Large intestine (tissue), 3 donors: ENCODE results near the gene ZAR1L. TPM values are rescaled to one million over a fixed set of nuclear protein-coding genes. Genes with fewer than 3 reads are reported as not detected.
A peak's percentile ranks its signal among the peaks of the same experiment; 100 is the strongest.

ENCODE experiments used
- DNase-seq, 2 donors: peaks; one replicate each; pipeline versions ENCODE4 v3.0.0 to v3.0.0-alpha.2; 2013
- H3K27ac ChIP-seq: one replicate; pipeline ENCODE4 v1.5.1; 2013; ENCODE audit warnings: low read length
- H3K27me3 ChIP-seq: 2 replicates; pipeline ENCODE4 v1.6.1; 2013; ENCODE audit warnings: low read length; ENCODE audit not compliant: control insufficient read depth, insufficient read depth
- H3K36me3 ChIP-seq: 2 replicates; pipeline ENCODE4 v1.6.1; 2013; ENCODE audit warnings: low read length; ENCODE audit not compliant: control insufficient read depth, insufficient read depth
- H3K4me1 ChIP-seq: one replicate; pipeline ENCODE4 v1.6.1; 2013; ENCODE audit warnings: low read length; ENCODE audit not compliant: control insufficient read depth, insufficient read depth
- H3K4me3 ChIP-seq: one replicate; pipeline ENCODE4 v1.5.1; 2013; ENCODE audit warnings: low read length
- H3K9me3 ChIP-seq: one replicate; pipeline ENCODE4 v1.6.1; 2013; ENCODE audit warnings: mild to moderate bottlenecking, low read depth, low read length, moderate library complexity; ENCODE audit not compliant: control insufficient read depth
- WGBS: methylation state at CpG from one replicate; pipeline ENCODE4 v1.1.5; 2013; ENCODE audit warnings: low lambda C conversion rate; ENCODE audit not compliant: insufficient coverage; 5-methylcytosine and 5-hydroxymethylcytosine counted together
- polyA plus RNA-seq: library from polyadenylated mRNA; unstranded; fragments of 120-200 nt; gene quantifications from one replicate; pipeline ENCODE4 v1.2.1, GENCODE V29; 2013

The ZAR1L gene
- polyA plus RNA-seq, 1 donor = not detected

DNA sequence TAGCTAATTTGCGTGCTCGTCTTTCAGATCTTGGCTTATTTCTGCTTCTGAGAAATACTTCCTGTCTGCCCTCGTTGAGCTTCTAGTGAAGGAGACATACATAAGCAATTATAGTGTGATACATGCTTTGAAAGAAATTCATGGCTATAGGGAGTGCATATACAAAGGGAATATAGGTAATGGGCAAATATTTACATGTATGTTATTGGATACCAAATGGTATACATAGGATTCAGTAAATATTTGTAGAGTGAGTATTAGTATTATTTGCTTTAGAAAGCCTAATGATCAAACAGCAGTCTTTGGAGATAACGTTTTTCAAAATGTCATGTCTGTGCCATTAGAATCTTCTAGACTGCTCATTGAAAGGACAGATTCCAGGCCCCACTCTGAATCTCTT, 5.4 kb upstream of the ZAR1L start:
- Histone ChIP-seq H3K36me3 (no peaks in the 10 kb centered on the region), H3K9me3 (no peaks in the 10 kb centered on the region), H3K27ac (no peak overlapping the region), H3K4me3 (no peak overlapping the region), H3K4me1 (no peaks in the 10 kb centered on the region), H3K27me3 (no peaks in the 10 kb centered on the region)
- DNase-seq = no peak
- WGBS = no CpG with 5 or more reads among the region's 4 CpGs

- H3K27ac ChIP-seq = no peak overlapping the region
These were observed 2.7 kb upstream of the ZAR1L start for GRCh38 chr13:32317716-32318465.

GRCh38 chr13:32316501-32316900, 1.3 kb upstream of the ZAR1L start:
- no peak for DNase-seq
- Histone ChIP-seq H3K27ac (no peak overlapping the region), H3K36me3 (no peaks in the 10 kb centered on the region), H3K4me3 (peak overlapping the region; percentile 74), H3K9me3 (no peaks in the 10 kb centered on the region), H3K4me1 (peaks cover 3% of the 10 kb centered on the region), H3K27me3 (no peaks in the 10 kb centered on the region)
- WGBS = 88% methylated on average over 2 of the region's 6 CpGs

More at GRCh38 chr13:32317716-32318465, 2.7 kb upstream of the ZAR1L start:
- Histone ChIP-seq H3K4me3 (no peak overlapping the region), H3K36me3 (no peaks in the 10 kb centered on the region), H3K9me3 (no peaks in the 10 kb centered on the region), H3K27me3 (no peaks in the 10 kb centered on the region), H3K4me1 (peaks cover 3% of the 10 kb centered on the region)
- 83% methylated on average over 1 of the region's 2 CpGs for WGBS
- DNase-seq = no peak

GRCh38 chr13:32316028-32316339, 821 bp upstream of the ZAR1L start:
- H3K9me3 ChIP-seq = no peaks in the 10 kb centered on the region
- no peaks in the 10 kb centered on the region for H3K27me3 ChIP-seq
- no peaks in the 10 kb centered on the region for H3K36me3 ChIP-seq
- peak overlapping the region; percentile 74 for H3K4me3 ChIP-seq
- no CpG with 5 or more reads among the region's 13 CpGs for WGBS
- peaks cover 3% of the 10 kb centered on the region for H3K4me1 ChIP-seq
- peak overlapping the region; percentile 91 for H3K27ac ChIP-seq
- no peak for DNase-seq

DNA sequence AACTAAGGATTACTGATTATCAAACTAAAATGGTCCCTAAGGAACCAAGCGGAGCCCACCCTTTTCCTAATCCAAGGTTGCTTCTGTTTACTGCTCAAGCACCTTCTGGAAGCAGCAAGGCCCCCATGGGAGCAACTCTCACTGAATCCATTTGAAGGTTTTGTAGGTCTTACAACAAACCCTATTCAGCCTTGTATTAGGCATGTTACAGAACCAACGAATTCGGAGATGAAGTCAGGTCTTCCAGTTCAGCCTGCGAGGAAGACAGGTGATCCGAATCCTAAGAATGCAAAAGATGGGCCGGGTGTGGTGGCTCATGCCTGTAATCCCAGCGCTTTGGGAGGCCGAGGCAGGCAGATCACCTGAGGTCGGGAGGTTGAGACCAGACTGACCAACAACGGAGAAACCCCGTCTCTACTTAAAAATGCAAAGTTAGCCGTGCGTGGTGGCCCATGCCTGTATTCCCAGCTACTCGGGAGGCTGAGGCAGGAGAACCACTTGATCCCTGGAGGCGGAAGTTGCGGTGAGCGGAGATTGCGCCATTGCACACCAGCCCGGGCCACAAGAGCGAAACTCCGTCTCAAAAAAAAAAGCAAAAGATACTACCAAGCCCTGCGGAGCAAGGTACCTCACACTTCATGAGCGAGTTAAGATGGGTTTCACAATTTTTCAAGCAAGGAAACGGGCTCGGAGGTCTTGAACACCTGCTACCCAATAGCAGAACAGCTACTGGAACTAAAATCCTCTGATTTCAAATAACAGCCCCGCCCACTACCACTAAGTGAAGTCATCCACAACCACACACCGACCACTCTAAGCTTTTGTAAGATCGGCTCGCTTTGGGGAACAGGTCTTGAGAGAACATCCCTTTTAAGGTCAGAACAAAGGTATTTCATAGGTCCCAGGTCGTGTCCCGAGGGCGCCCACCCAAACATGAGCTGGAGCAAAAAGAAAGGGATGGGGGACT, 609 bp downstream of the ZAR1L start:
- WGBS = 100% methylated on average over 3 of the region's 32 CpGs
- H3K4me1 ChIP-seq = peaks cover 3% of the 10 kb centered on the region

GRCh38 chr13:32311188-32311897, 3.8 kb downstream of the ZAR1L start:
- Histone ChIP-seq H3K4me3 (no peak overlapping the region), H3K9me3 (no peaks in the 10 kb centered on the region), H3K27me3 (no peaks in the 10 kb centered on the region), H3K4me1 (peaks cover 3% of the 10 kb centered on the region), H3K27ac (no peak overlapping the region), H3K36me3 (no peaks in the 10 kb centered on the region)
- no peak for DNase-seq
- WGBS = no CpG with 5 or more reads among the region's 36 CpGs

More for the DNA sequence above, 609 bp downstream of the ZAR1L start:
- DNase-seq = peak in 1 of 2 donors; percentile 29
- H3K36me3 ChIP-seq = no peaks in the 10 kb centered on the region
- H3K9me3 ChIP-seq = no peaks in the 10 kb centered on the region
- peak overlapping the region; percentile 74 for H3K4me3 ChIP-seq
- peak overlapping the region; percentile 91 for H3K27ac ChIP-seq
- no peaks in the 10 kb centered on the region for H3K27me3 ChIP-seq

DNA sequence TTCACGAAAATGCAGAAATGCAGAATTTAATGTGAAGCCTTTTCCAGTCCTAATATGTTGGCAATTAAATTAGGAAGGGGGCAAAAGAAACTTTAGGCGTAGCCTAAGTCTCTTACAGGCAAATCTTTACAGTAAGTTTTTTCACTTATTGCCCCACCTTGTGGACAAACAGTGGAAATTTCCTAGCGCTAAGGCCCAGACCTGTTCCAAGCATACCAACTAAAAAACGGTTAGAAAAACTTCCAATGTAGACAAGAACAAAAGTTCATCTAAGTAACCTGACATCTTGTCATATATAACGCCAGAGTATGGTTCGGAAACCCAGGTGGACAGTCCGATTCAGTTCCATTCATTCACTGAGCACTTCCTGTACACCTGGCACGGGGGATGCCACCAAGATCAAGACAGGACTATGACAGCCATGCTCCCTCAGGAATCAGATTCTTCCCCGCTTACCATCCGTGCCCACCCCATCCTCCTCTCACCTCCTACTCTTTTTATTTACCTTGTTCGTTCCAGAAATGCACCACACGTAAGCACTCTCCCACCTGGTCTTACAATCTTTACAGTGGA, 4.9 kb downstream of the ZAR1L start:
- 100% methylated on average over 2 of the region's 12 CpGs for WGBS
- Histone ChIP-seq H3K4me3 (no peak overlapping the region), H3K9me3 (no peaks in the 10 kb centered on the region), H3K27me3 (no peaks in the 10 kb centered on the region), H3K4me1 (peaks cover 3% of the 10 kb centered on the region), H3K36me3 (no peaks in the 10 kb centered on the region), H3K27ac (peak overlapping the region; percentile 0)
- peak in 1 of 2 donors; percentile 15 for DNase-seq

- Histone ChIP-seq H3K27me3 (no peaks in the 10 kb centered on the region), H3K27ac (peak overlapping the region; percentile 0), H3K4me1 (no peaks in the 10 kb centered on the region), H3K36me3 (no peaks in the 10 kb centered on the region), H3K4me3 (no peak overlapping the region), H3K9me3 (no peaks in the 10 kb centered on the region)
- peak; percentile 44 to 73 for DNase-seq
- WGBS = 81% methylated on average over 3 of the region's 10 CpGs
These were observed 5.6 kb downstream of the ZAR1L start for GRCh38 chr13:32309312-32310133.

DNA sequence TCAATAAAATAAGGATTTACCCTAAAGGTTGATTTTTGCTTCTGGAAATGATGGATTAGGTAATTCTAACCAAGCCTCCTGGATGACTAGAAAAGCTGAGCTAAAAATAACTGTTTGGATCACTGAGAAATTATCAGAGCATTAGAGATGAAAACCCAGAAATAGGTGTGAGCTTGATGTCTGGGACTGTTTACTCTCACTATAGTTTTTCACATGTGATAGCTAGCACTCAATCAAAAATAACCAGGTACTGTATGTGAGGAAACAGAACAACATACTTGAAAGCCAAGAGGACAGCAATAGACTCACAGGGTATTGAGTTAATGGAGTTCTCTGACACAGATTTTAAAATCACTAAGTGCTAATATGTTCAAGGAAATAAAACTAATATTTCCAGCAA, 9.5 kb downstream of the ZAR1L start:
- no peak overlapping the region for H3K27ac ChIP-seq
- peaks cover 9% of the 10 kb centered on the region for H3K27me3 ChIP-seq
- DNase-seq = no peak
- H3K4me1 ChIP-seq = no peaks in the 10 kb centered on the region
- H3K36me3 ChIP-seq = no peaks in the 10 kb centered on the region
- H3K4me3 ChIP-seq = no peak overlapping the region
- no peaks in the 10 kb centered on the region for H3K9me3 ChIP-seq
